ENCODE results near the gene ATXN2. TPM values are rescaled to one million over a fixed set of nuclear protein-coding genes. Genes with fewer than 3 reads are reported as not detected.

ATXN2 gene
- total and polyA plus RNA-seq, 9 of the 15 experiments (the other 6 are each of a cell fraction or from before 2014, with no cell fraction given): 16.8 to 67.8 (median 29.3) TPM

- TF ChIP-seq MLX (CRISPR knock-in tag; conservative IDR thresholded peaks at IDR 0.05) (no peak), ZNF586 (CRISPR knock-in tag; conservative IDR thresholded peaks at IDR 0.05) (no peak), FOXM1 (IDR thresholded peaks at IDR 0.05; ENCODE audit: low read depth) (no peak), FOXM1 (CRISPR knock-in tag; IDR thresholded peaks at IDR 0.05; ENCODE audit: low read depth) (no peak; the same call in 1 of the 2 replicates), ELF1 (tag; IDR thresholded peaks at IDR 0.05) (peak; percentile 26; the same call in 1 of the 2 replicates), ZNF431 (CRISPR knock-in tag; IDR thresholded peaks at IDR 0.05) (no peak), PREB (CRISPR knock-in tag; IDR thresholded peaks at IDR 0.05) (no peak), EZH2 (IDR thresholded peaks at IDR 0.05; ENCODE audit: borderline replicate concordance, low read depth, low read length) (no peak), ZKSCAN8 (CRISPR knock-in tag; IDR thresholded peaks at IDR 0.05) (no peak), ARID3A (IDR thresholded peaks at IDR 0.05; ENCODE audit: borderline replicate concordance, low read depth, low read length) (no peak), ZNF41 (CRISPR knock-in tag; conservative IDR thresholded peaks at IDR 0.05) (0 out of 2 replicates have a peak, but pooled peaks have one; percentile 44), HMG20B (CRISPR knock-in tag; IDR thresholded peaks at IDR 0.05) (no peak), EWSR1 (IDR thresholded peaks at IDR 0.05; ENCODE audit: borderline replicate concordance, low read depth, partially characterized antibody) (no peak), GTF3C2 (IDR thresholded peaks at IDR 0.05; ENCODE audit: borderline replicate concordance, extremely low read depth, insufficient read length) (no peak), NCOR1 (IDR thresholded peaks at IDR 0.05) (peak; percentile 79), ZNF324 (CRISPR knock-in tag; IDR thresholded peaks at IDR 0.05) (0 out of 2 replicates have a peak, but pooled peaks have one; percentile 36), FOXP4 (CRISPR knock-in tag; IDR thresholded peaks at IDR 0.05; ENCODE audit: borderline replicate concordance) (no peak), CXXC5 (CRISPR knock-in tag; IDR thresholded peaks at IDR 0.05) (peak; percentile 83), ZNF778 (CRISPR knock-in tag; IDR thresholded peaks at IDR 0.05) (no peak)
Observed at GRCh38 chr12:111405149-111405858, 193.8 kb downstream of the ATXN2 start (continued).

Data from K562 (cell line).